Endodermal cell (in vitro differentiated cells): Measurements from ENCODE around the gene TRIM44. TPM values are rescaled to one million over a fixed set of nuclear protein-coding genes. Genes with fewer than 3 reads are reported as not detected.

Source experiments
- DNase-seq: peaks from one replicate; pipeline ENCODE4 v3.0.0-alpha.2; 2017
- H3K27ac ChIP-seq: 2 replicates; pipeline ENCODE4 v1.5.1; 2013; ENCODE audit warnings: mild to moderate bottlenecking, low read depth, low read length, moderate library complexity
- H3K27me3 ChIP-seq: 2 replicates; pipeline ENCODE4 v1.6.1; 2013; ENCODE audit warnings: mild to moderate bottlenecking, low read length, moderate library complexity; ENCODE audit not compliant: insufficient read depth, control insufficient read depth, poor library complexity, severe bottlenecking
- H3K36me3 ChIP-seq: 2 replicates; pipeline ENCODE4 v1.7.0; 2013; ENCODE audit warnings: mild to moderate bottlenecking, low read length, moderate library complexity; ENCODE audit not compliant: control insufficient read depth, insufficient read depth
- H3K4me1 ChIP-seq: one replicate; pipeline ENCODE4 v1.7.0; 2013; ENCODE audit warnings: low read length; ENCODE audit not compliant: control insufficient read depth, insufficient read depth
- H3K4me3 ChIP-seq: 2 replicates; pipeline ENCODE4 v1.5.1; 2013; ENCODE audit warnings: mild to moderate bottlenecking, low read length, moderate library complexity
- H3K9ac ChIP-seq: 2 replicates; pipeline ENCODE4 v1.6.1; 2013; ENCODE audit warnings: mild to moderate bottlenecking, low read length, moderate library complexity; ENCODE audit not compliant: poor library complexity, severe bottlenecking; ENCODE audit errors: extremely low read depth
- H3K9me3 ChIP-seq: 2 replicates; pipeline ENCODE4 v1.6.1; 2013; ENCODE audit warnings: mild to moderate bottlenecking, low read length, moderate library complexity; ENCODE audit not compliant: control insufficient read depth
- H3K27ac Mint-ChIP-seq: 2 replicates; pipeline ENCODE4 v1.8.0; 2020; ENCODE audit warnings: mixed read lengths
- H3K27me3 Mint-ChIP-seq: 2 replicates; pipeline ENCODE4 v1.8.0; 2021; ENCODE audit warnings: mild to moderate bottlenecking, mixed read lengths; ENCODE audit not compliant: insufficient read depth
- H3K36me3 Mint-ChIP-seq: 2 replicates; pipeline ENCODE4 v1.8.0; 2020; ENCODE audit warnings: low read depth, mixed read lengths
- H3K4me1 Mint-ChIP-seq: 2 replicates; pipeline ENCODE4 v1.8.0; 2020; ENCODE audit warnings: mixed read lengths
- H3K4me3 Mint-ChIP-seq: 2 replicates; pipeline ENCODE4 v1.8.0; 2020; ENCODE audit warnings: mild to moderate bottlenecking, moderate library complexity, mixed read lengths
- H3K9me3 Mint-ChIP-seq: 2 replicates; pipeline ENCODE4 v1.8.0; 2020; ENCODE audit warnings: mild to moderate bottlenecking, mixed read lengths
- CTCF ChIP-seq: fragments of 200-600 bp; sonication (generic); conservative IDR thresholded peaks from 2 replicates; pipeline ENCODE4 v1.5.0; 2021; ENCODE audit warnings: antibody characterized with exemption, mild to moderate bottlenecking
- WGBS, 2 experiments: methylation state at CpG; one replicate each; pipeline versions ENCODE4 v1.1.5 to v1.1.7; 2013; ENCODE audit warnings: missing lambda C conversion rate in 2 of 2, mixed read lengths in 1 of 2; ENCODE audit not compliant: insufficient coverage in 1 of 2, insufficient read length in 1 of 2; 5-methylcytosine and 5-hydroxymethylcytosine counted together
- total RNA-seq, 2 donors: library from RNA; stranded (reverse); fragmentation: NEBNext Ultra II Directional in 1 of 2; extraction: Animal tissue kit (Norgen Biotek cat#: 25700) in 1 of 2; gene quantifications; 2 replicates in 1 of 2; 3 replicates in 1 of 2; pipeline ENCODE4 v1.2.1, GENCODE V29; 2021

The TRIM44 gene
- total RNA-seq, 2 donors from 2014 or later: 48.5 to 63.8 TPM

DNA sequence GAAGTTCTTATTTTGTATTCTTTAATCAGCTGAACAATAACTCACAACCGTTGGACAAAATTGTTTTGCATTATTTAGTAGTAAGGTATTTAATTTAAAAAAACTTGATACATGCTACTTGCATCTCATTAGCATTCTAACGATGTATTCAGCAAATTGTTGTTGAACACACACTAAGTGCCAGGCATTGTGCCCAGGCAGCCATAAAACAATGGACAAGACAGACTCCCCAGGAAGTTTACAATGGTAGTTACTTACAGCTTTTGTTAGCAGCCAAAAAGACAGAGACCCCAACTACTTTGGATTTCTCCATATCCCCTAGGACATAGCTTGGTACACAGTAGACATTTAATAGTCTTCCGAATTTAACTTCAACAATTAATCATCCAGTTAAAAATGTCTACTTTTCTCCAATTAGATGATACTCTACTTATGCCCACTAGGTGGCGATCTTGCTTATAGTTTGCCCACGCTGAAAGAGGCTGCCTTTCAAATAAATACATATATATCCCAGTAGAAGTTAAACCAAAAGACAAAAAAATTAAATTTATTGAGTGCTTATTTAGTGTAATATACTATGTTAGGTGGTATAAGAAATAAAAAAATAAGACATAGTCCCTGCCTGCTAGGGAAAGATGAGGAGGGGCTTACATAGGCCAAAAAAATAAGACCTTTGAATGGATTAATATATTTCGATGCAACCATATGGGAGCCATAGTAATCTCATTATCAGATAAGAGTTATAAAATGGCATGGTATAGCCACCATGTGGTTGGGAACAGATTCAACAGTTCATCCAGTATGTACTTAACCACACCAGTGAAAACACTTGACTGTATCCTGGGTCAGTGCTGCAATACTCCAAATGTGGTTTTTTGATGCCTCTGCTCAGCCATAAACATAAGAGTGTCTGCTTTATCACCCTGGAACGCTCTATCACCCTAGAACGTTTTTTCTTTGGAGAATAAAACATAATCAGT, 46.4 kb upstream of the TRIM44 start:
- Mint-ChIP-seq H3K9me3 (peaks cover 1% of the 10 kb centered on the region), H3K27me3 (peaks cover 61% of the 10 kb centered on the region), H3K36me3 (no peaks in the 10 kb centered on the region), H3K4me1 (peaks cover 6% of the 10 kb centered on the region), H3K27ac (no peak overlapping the region), H3K4me3 (no peak overlapping the region)
- DNase-seq: no peak
- H3K9ac ChIP-seq: no peak overlapping the region
- H3K27ac ChIP-seq: no peak overlapping the region
- WGBS, 2 experiments: 35 to 46% methylated on average over 4 to 7 of the region's 8 CpGs
- no peak overlapping the region for H3K4me3 ChIP-seq
- peaks cover 23% of the 10 kb centered on the region for H3K27me3 ChIP-seq
- H3K36me3 ChIP-seq: no peaks in the 10 kb centered on the region
- H3K4me1 ChIP-seq: peaks cover 3% of the 10 kb centered on the region
- no peaks in the 10 kb centered on the region for H3K9me3 ChIP-seq
- TF ChIP-seq CTCF: peak; percentile 90

DNA sequence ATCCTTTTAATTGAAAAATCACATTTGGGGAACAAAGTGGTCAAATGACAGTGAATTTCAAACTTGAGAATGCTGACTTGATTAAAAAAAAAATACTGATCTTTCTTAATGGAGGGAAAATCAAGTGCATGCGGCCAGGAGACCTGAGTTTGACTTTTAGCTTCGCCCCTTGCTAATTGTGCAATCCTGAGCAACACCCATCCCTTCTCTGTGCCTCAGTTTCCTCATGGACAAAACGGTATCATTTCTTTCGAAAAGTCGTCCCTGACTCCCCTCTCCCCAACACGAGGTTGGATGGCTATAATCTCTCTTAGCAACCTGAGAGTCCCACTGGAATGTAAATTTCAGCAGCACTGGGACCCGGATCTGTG, 45.3 kb upstream of the TRIM44 start:
- H3K9me3 ChIP-seq: no peaks in the 10 kb centered on the region
- no peak for DNase-seq
- no peak for TF ChIP-seq CTCF
- H3K36me3 ChIP-seq: no peaks in the 10 kb centered on the region
- H3K4me1 ChIP-seq: peaks cover 3% of the 10 kb centered on the region
- Mint-ChIP-seq H3K27me3 (peaks cover 62% of the 10 kb centered on the region), H3K36me3 (no peaks in the 10 kb centered on the region), H3K27ac (peak overlapping the region; percentile 58), H3K4me1 (peaks cover 6% of the 10 kb centered on the region), H3K9me3 (peaks cover 1% of the 10 kb centered on the region), H3K4me3 (peak overlapping the region; percentile 59)
- 62 to 71% methylated on average over 6 to 7 of the region's 7 CpGs for WGBS, 2 experiments
- H3K27me3 ChIP-seq: peaks cover 26% of the 10 kb centered on the region
- H3K4me3 ChIP-seq: peak overlapping the region; percentile 74
- H3K27ac ChIP-seq: no peak overlapping the region
- H3K9ac ChIP-seq: no peak overlapping the region

GRCh38 chr11:35617687-35618496, 44.7 kb upstream of the TRIM44 start, which contains the start of gene FJX1:
TSS of gene FJX1 (plus strand) at chr11:35618460. CDS start at chr11:35618637, 177 bp downstream.
- Histone ChIP-seq H3K4me1 (peaks cover 3% of the 10 kb centered on the region), H3K36me3 (no peaks in the 10 kb centered on the region), H3K9ac (peak within 1 kb of the TSS; percentile 67), H3K27me3 (peaks cover 26% of the 10 kb centered on the region), H3K9me3 (no peaks in the 10 kb centered on the region), H3K27ac (peak within 1 kb of the TSS; percentile 88), H3K4me3 (peak within 1 kb of the TSS; percentile 85)
- WGBS, 2 experiments: 1 to 2% methylated on average over 21 to 47 of the region's 57 CpGs
- TF ChIP-seq CTCF: no peak
- peak within 1 kb of the TSS; percentile 58 for H3K27ac Mint-ChIP-seq
- peak within 1 kb of the TSS; percentile 66 for H3K4me3 Mint-ChIP-seq
- H3K36me3 Mint-ChIP-seq: no peaks in the 10 kb centered on the region
- peaks cover 61% of the 10 kb centered on the region for H3K27me3 Mint-ChIP-seq
- peaks cover 1% of the 10 kb centered on the region for H3K9me3 Mint-ChIP-seq
- DNase-seq: peak; percentile 92
- peaks cover 6% of the 10 kb centered on the region for H3K4me1 Mint-ChIP-seq
